Karpas-422 (cell line): ENCODE results near the gene GTF3C4. TPM values are rescaled to one million over a fixed set of nuclear protein-coding genes. Genes with fewer than 3 reads are reported as not detected.

Experiments
- DNase-seq: peaks from one replicate; pipeline ENCODE4 v3.0.0-alpha.2; 2015
- H2AFZ ChIP-seq: fragments of 200-600 bp; sonication (generic); 2 replicates; pipeline ENCODE4 v1.6.1; 2014; ENCODE audit warnings: antibody characterized with exemption, low read length, mixed read lengths
- H3K27ac ChIP-seq: fragments of 200-600 bp; sonication (generic); 2 replicates; pipeline ENCODE4 v1.5.1; 2014; ENCODE audit warnings: mild to moderate bottlenecking, low read length, moderate library complexity
- H3K27me3 ChIP-seq: fragments of 200-600 bp; sonication (generic); 2 replicates; pipeline ENCODE4 v1.6.1; 2014; ENCODE audit warnings: low read length, mixed read lengths
- H3K36me3 ChIP-seq: fragments of 200-600 bp; sonication (generic); 2 replicates; pipeline ENCODE4 v1.6.1; 2014; ENCODE audit warnings: low read length, mixed read lengths; ENCODE audit not compliant: insufficient read depth
- H3K4me1 ChIP-seq: fragments of 200-600 bp; sonication (generic); 2 replicates; pipeline ENCODE4 v1.6.1; 2014; ENCODE audit warnings: mild to moderate bottlenecking, low read length, mixed read lengths
- H3K4me2 ChIP-seq: fragments of 200-600 bp; sonication (generic); 2 replicates; pipeline ENCODE4 v1.6.1; 2014; ENCODE audit warnings: low read length, low read depth, mild to moderate bottlenecking; ENCODE audit not compliant: poor library complexity, severe bottlenecking
- H3K4me3 ChIP-seq: fragments of 200-600 bp; sonication (generic); 2 replicates; pipeline ENCODE4 v1.5.1; 2014; ENCODE audit warnings: mild to moderate bottlenecking, antibody characterized with exemption, low read length, mixed read lengths
- H3K79me2 ChIP-seq: fragments of 200-600 bp; sonication (generic); 2 replicates; pipeline ENCODE4 v1.6.1; 2014; ENCODE audit warnings: mild to moderate bottlenecking, low read length, mixed read lengths
- H3K9ac ChIP-seq: fragments of 200-600 bp; sonication (generic); 2 replicates; pipeline ENCODE4 v1.6.0; 2014; ENCODE audit warnings: low read length
- H3K9me2 ChIP-seq: fragments of 200-600 bp; sonication (generic), shearing (Covaris generic); replicated peaks from 2 replicates; pipeline ENCODE4 v1.6.0; 2014; ENCODE audit warnings: mild to moderate bottlenecking, low read length, moderate library complexity; ENCODE audit not compliant: insufficient read depth
- H3K9me3 ChIP-seq: fragments of 300-700, 200-600 bp; sonication (generic); 2 replicates; pipeline ENCODE4 v1.6.1; 2014; ENCODE audit warnings: low read length, mixed read lengths
- H4K20me1 ChIP-seq: fragments of 200-600 bp; sonication (generic); 2 replicates; pipeline ENCODE4 v1.6.1; 2014; ENCODE audit warnings: mild to moderate bottlenecking, antibody characterized with exemption, low read length, low read depth; ENCODE audit not compliant: insufficient read depth
- total RNA-seq: library from RNA; depleted of rRNA; stranded (reverse); fragments of >200 nt; shearing (Covaris generic); gene quantifications from 2 replicates; pipeline ENCODE4 v1.2.3, GENCODE V29; 2014; ENCODE audit warnings: low replicate concordance; rRNA removed

The GTF3C4 gene
- total RNA-seq, 1 experiment from 2014 or later, result 11.2 TPM

DNA sequence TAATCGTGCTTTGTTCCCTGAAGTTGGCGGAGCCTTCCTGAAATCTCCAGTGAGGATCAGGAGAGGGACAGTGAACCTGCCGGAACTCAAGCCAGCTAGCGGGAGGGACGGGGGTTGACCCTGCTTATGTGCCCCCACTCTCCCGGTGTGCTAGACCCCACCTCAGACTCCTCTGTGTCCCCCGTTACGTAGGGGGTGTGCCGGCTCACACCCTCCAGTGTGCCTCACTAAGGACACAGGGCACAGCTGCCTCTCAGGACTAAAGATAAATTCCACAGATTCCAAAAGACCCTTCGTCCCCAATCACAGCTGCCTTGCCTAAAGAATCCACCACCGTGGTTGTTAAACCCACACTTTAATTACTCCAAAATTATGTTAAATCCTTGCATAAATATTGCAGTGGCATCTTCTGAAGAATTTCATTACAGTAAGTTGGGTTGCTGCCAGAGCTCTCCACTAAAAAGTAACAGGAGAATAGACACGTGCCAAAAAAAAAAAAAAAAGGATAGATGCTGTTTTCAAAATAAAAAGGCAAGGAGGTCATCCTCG lies 73.7 kb downstream of the GTF3C4 start:
- H3K4me3 ChIP-seq, result no peak overlapping the region
- no peak overlapping the region for H3K27ac ChIP-seq
- no peaks in the 10 kb centered on the region for H3K4me1 ChIP-seq
- H3K9ac ChIP-seq, result no peak overlapping the region
- H3K4me2 ChIP-seq, result no peak overlapping the region
- H3K79me2 ChIP-seq, result no peaks in the 10 kb centered on the region
- H2AFZ ChIP-seq, result no peak overlapping the region
- no peaks in the 10 kb centered on the region for H4K20me1 ChIP-seq
- no peaks in the 10 kb centered on the region for H3K27me3 ChIP-seq
- no peaks in the 10 kb centered on the region for H3K36me3 ChIP-seq
- no peak for DNase-seq
- H3K9me3 ChIP-seq, result no peaks in the 10 kb centered on the region
- no peaks in the 10 kb centered on the region for H3K9me2 ChIP-seq

Other genes starting within 250 kb of the GTF3C4 start
- gene BARHL1, start 87.9 kb upstream of the GTF3C4 start, total RNA-seq, result not detected in 2 replicates
- gene DDX31, start 481 bp upstream of the GTF3C4 start, total RNA-seq, result 19.5 and 21.8 TPM in 2 replicates
- gene AK8, start 207.8 kb downstream of the GTF3C4 start, total RNA-seq, result 1.3 TPM in 1 of 2 replicates, not detected in the other
- 4.9 and 13.5 TPM in 2 replicates for gene SPACA9, start 208.4 kb downstream of the GTF3C4 start, total RNA-seq